SU-DHL-6 (cell line): ENCODE measurements around the gene CEP104.

ENCODE experiments used
- H2AFZ ChIP-seq: fragments of 200-600 bp; sonication (generic); 2 replicates; pipeline ENCODE4 v1.6.1; 2014; ENCODE audit warnings: low read depth, mild to moderate bottlenecking, moderate library complexity, mixed read lengths, antibody characterized with exemption, low read length; ENCODE audit not compliant: severe bottlenecking
- H3F3A ChIP-seq: fragments of 200-600 bp; shearing (Covaris generic); 2 replicates; pipeline ENCODE4 v1.6.0; 2016; ENCODE audit warnings: antibody characterized with exemption, mild to moderate bottlenecking; ENCODE audit not compliant: insufficient read depth
- H3K27ac ChIP-seq: fragments of 200-600 bp; sonication (generic); 2 replicates; pipeline ENCODE4 v1.5.1; 2016; ENCODE audit warnings: low read depth, mild to moderate bottlenecking, low read length, moderate library complexity, mixed read lengths
- H3K27me3 ChIP-seq: fragments of 200-600 bp; sonication (generic), shearing (Covaris generic); 2 replicates; pipeline ENCODE4 v1.6.0; 2014; ENCODE audit warnings: mild to moderate bottlenecking, low read length
- H3K36me3 ChIP-seq: fragments of 200-600 bp; sonication (generic); 2 replicates; pipeline ENCODE4 v1.6.1; 2014; ENCODE audit warnings: mild to moderate bottlenecking, low read length, mixed read lengths
- H3K4me2 ChIP-seq: fragments of 300-600, 200-600 bp; shearing (Covaris generic), sonication (generic); 2 replicates; pipeline ENCODE4 v1.6.0; 2014; ENCODE audit warnings: low read length, low read depth, mild to moderate bottlenecking; ENCODE audit not compliant: poor library complexity, severe bottlenecking
- H3K4me3 ChIP-seq: fragments of 200-600 bp; sonication (generic); 2 replicates; pipeline ENCODE4 v1.5.1; 2014; ENCODE audit warnings: antibody characterized with exemption, low read length, mild to moderate bottlenecking, mixed read lengths; ENCODE audit not compliant: insufficient read depth, poor library complexity, severe bottlenecking
- H3K79me2 ChIP-seq: fragments of 200-600 bp; sonication (generic); 2 replicates; pipeline ENCODE4 v1.6.1; 2014; ENCODE audit warnings: mild to moderate bottlenecking, low read length, moderate library complexity; ENCODE audit not compliant: insufficient read depth
- H3K9ac ChIP-seq: fragments of 200-600 bp; sonication (generic); 2 replicates; pipeline ENCODE4 v1.7.0; 2014; ENCODE audit warnings: mild to moderate bottlenecking, low read length
- H3K9me2 ChIP-seq: fragments of 200-600 bp; sonication (generic); replicated peaks from 2 replicates; pipeline ENCODE4 v1.6.1; 2014; ENCODE audit warnings: low read length; ENCODE audit not compliant: insufficient read depth
- H3K9me3 ChIP-seq: fragments of 200-600 bp; sonication (generic); 2 replicates; pipeline ENCODE4 v1.6.1; 2014; ENCODE audit warnings: low read length, mixed read lengths; ENCODE audit not compliant: insufficient read depth
- H4K20me1 ChIP-seq: fragments of 200-600 bp; sonication (generic); 2 replicates; pipeline ENCODE4 v1.6.1; 2014; ENCODE audit warnings: low read depth, mild to moderate bottlenecking, antibody characterized with exemption, low read length, moderate library complexity, mixed read lengths
- EZH2phosphoT487 ChIP-seq: fragments of 200-600 bp; sonication (generic), shearing (Covaris generic); conservative IDR thresholded peaks from 2 replicates; pipeline ENCODE4 v1.6.1; 2018; ENCODE audit warnings: mild to moderate bottlenecking, antibody characterized with exemption, low read length, moderate library complexity, mixed read lengths
- TF ChIP-seq, protein P1 (sequence below): fragments of 200-600 bp; sonication (generic); IDR thresholded peaks from one replicate; pipeline ENCODE4 v1.5.1; 2017; ENCODE audit warnings: antibody characterized with exemption, mild to moderate bottlenecking, low read length, moderate library complexity; ENCODE audit not compliant: insufficient read depth, poor library complexity, severe bottlenecking

The CEP104 gene

DNA sequence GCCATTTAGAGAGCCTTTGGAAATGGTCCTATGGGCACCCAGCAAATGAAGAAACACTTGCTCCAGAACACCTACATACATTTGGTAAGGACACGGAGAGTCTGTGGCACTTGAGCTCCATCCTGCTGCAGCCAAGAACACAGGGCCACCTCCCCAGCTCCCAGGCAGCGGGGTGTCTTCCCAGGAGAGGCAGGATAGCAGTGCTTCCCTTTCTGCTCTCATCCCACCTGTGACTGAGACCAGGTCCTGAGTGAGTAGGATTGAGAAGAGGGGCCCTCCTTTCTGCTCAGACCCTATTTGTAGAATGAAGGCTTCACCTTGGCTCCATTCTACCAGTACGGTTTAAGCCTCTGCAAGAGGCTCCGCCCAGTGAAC is 38.9 kb upstream of the CEP104 start:
- TF ChIP-seq, protein P1, sequence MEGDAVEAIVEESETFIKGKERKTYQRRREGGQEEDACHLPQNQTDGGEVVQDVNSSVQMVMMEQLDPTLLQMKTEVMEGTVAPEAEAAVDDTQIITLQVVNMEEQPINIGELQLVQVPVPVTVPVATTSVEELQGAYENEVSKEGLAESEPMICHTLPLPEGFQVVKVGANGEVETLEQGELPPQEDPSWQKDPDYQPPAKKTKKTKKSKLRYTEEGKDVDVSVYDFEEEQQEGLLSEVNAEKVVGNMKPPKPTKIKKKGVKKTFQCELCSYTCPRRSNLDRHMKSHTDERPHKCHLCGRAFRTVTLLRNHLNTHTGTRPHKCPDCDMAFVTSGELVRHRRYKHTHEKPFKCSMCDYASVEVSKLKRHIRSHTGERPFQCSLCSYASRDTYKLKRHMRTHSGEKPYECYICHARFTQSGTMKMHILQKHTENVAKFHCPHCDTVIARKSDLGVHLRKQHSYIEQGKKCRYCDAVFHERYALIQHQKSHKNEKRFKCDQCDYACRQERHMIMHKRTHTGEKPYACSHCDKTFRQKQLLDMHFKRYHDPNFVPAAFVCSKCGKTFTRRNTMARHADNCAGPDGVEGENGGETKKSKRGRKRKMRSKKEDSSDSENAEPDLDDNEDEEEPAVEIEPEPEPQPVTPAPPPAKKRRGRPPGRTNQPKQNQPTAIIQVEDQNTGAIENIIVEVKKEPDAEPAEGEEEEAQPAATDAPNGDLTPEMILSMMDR = no peak
- TF ChIP-seq EZH2phosphoT487 = no peak
- no peak overlapping the region for H3K9ac ChIP-seq
- H3K4me3 ChIP-seq = no peak overlapping the region
- H3K79me2 ChIP-seq = peaks cover 52% of the 10 kb centered on the region
- no peaks in the 10 kb centered on the region for H3K27me3 ChIP-seq
- 0 out of 2 replicates have a peak, but pooled peaks cover 9% of the 10 kb centered on the region for H3F3A ChIP-seq
- H4K20me1 ChIP-seq = no peaks in the 10 kb centered on the region
- H3K27ac ChIP-seq = no peak overlapping the region
- H3K36me3 ChIP-seq = no peaks in the 10 kb centered on the region
- no peaks in the 10 kb centered on the region for H3K9me2 ChIP-seq
- H3K9me3 ChIP-seq = no peaks in the 10 kb centered on the region
- no peak overlapping the region for H3K4me2 ChIP-seq
- no peak overlapping the region for H2AFZ ChIP-seq

DNA sequence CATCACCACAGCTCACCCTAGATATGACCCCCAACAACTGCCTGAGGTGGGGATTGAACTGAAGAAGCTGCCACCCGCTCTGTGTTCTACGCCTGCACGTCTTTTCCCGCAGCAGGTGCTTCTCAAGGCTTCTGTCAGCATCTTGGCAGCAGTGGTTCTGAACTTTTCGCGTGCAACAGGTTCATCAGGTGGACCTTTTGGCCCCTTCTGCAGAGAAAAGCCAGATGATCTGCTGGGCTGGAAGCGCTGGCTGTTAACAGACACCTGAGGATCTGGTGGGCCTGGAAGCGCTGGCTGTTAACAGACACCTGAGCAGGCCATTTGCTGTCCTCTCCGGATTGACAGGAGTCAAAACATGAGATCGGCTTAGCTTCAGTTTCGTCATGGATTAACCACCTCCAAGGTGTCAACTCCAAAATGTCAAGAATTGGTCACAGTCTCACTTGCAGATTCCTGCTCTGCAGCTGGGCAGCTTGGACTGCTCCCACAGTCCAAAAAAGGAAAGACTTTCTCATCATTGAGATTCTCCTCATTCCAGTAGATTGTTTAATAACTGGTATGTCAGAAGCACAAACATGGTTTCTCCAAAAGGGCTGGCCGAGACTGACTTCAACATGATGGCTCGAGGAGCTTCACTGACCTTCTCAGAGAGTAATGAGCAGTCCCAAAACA is 38.4 kb upstream of the CEP104 start:
- H4K20me1 ChIP-seq = no peaks in the 10 kb centered on the region

DNA sequence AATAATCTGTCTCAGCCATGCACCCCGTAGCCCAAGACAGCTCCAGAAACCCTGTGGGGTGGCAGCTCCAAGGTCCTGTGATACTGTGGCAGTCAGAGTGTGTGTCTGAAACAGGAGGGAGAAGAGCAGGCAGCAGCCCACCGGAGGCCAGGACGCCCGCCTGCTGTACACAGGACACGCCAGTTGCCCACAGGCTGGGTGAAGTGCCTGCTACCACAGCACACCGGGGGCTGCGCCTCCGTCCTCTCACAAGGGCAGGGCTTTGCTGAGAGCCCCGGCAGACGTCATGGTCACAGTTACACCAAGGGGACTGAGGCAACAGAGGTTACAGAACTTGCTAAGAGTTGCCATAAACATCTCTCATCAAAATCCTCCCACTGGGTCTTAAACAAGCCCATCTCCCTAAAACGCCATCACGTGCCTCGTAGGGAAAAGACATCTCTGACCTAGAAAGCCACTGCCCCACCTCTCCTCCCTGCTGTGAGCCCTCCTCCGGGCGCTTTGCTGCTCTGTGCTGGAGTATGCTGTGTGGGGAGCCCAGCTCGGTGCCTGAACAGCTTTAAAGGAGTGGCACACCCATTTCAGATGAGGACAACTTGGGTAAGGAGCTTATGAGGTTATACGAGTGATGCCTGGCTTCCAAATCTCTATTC is 37.7 kb upstream of the CEP104 start:
- H4K20me1 ChIP-seq = no peaks in the 10 kb centered on the region
- TF ChIP-seq EZH2phosphoT487 = no peak
- TF ChIP-seq, protein P1 = no peak

More for the DNA sequence above, 38.4 kb upstream of the CEP104 start:
- H3K27ac ChIP-seq = no peak overlapping the region
- no peak overlapping the region for H3K4me3 ChIP-seq
- no peaks in the 10 kb centered on the region for H3K36me3 ChIP-seq
- no peak overlapping the region for H2AFZ ChIP-seq
- TF ChIP-seq EZH2phosphoT487 = no peak
- TF ChIP-seq, protein P1 = no peak
- no peaks in the 10 kb centered on the region for H3K9me3 ChIP-seq
- H3K9ac ChIP-seq = no peak overlapping the region
- no peaks in the 10 kb centered on the region for H3K27me3 ChIP-seq
- 0 out of 2 replicates have a peak, but pooled peaks cover 9% of the 10 kb centered on the region for H3F3A ChIP-seq
- no peaks in the 10 kb centered on the region for H3K9me2 ChIP-seq
- no peak overlapping the region for H3K4me2 ChIP-seq
- peaks cover 52% of the 10 kb centered on the region for H3K79me2 ChIP-seq

More for the DNA sequence above, 37.7 kb upstream of the CEP104 start:
- H3K4me2 ChIP-seq = no peak overlapping the region
- peaks cover 50% of the 10 kb centered on the region for H3K79me2 ChIP-seq
- H3K27ac ChIP-seq = no peak overlapping the region
- no peaks in the 10 kb centered on the region for H3K9me3 ChIP-seq
- H3F3A ChIP-seq = 0 out of 2 replicates have a peak, but pooled peaks cover 9% of the 10 kb centered on the region
- no peaks in the 10 kb centered on the region for H3K36me3 ChIP-seq
- no peak overlapping the region for H3K4me3 ChIP-seq
- H3K9me2 ChIP-seq = no peaks in the 10 kb centered on the region
- no peak overlapping the region for H2AFZ ChIP-seq
- H3K9ac ChIP-seq = no peak overlapping the region
- no peaks in the 10 kb centered on the region for H3K27me3 ChIP-seq
